Measurements from ENCODE around the gene NKX6-2. TPM values are rescaled to one million over a fixed set of nuclear protein-coding genes. Genes with fewer than 3 reads are reported as not detected.

The NKX6-2 gene
- total and polyA plus RNA-seq, 10 of the 15 experiments (the other 5 are each of a cell fraction or from before 2014, with no cell fraction given), result 0.45 to 1.8 TPM; not detected in 8

DNA sequence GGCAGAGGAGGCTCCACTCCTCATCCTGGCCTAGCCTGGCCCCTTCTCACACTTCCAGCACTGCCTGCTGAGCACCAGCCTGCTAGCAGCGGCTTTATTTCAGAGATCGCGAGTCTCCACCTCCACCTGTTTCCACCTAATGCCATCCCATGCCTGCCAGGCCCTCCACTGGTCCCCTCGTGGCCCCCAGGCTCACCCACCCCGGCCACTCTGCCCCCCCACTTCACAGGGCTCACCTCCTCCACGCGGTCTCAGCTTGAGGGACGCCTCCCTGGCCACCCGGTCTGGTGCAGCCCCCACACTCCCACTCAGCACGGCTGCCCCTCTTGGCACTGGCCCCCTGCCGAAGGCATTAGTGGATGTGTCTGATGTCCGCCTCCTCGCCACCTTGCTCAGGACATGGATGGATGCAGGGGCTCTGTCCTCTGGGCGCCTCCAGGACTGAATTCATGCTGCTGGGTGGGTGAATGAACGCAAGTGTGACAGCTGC is 3.8 kb upstream of the NKX6-2 start:
- H3K79me2 ChIP-seq (ENCODE audit: control insufficient read depth, insufficient read depth, low read length), result no peaks in the 10 kb centered on the region
- DNase-seq (ENCODE audit: low read depth, low spot score), result no peak
- H3K4me3 ChIP-seq, result no peak overlapping the region
- H3K27me3 ChIP-seq (replicated peaks in 1 of 2; ENCODE audit: control insufficient read depth in 2 of 2, insufficient read depth in 2 of 2, low read length in 1 of 2), result no peaks in the 10 kb centered on the region
- ATAC-seq, result no peak
- WGBS (ENCODE audit: insufficient coverage, insufficient replicate concordance, low lambda C conversion rate, missing lambda C conversion rate), result 46% methylated on average over 15 of the region's 15 CpGs
- ChIA-PET POLR2A (no interaction called here), SMC1A (ENCODE audit: uncharacterized antibody, unreplicated experiment) (no interaction called here), CTCF (no interaction called here), RAD21 (ENCODE audit: unreplicated experiment) (no interaction called here)
- H3K36me3 ChIP-seq (ENCODE audit: control insufficient read depth in 2 of 2, insufficient read depth in 2 of 2, low read length in 1 of 2), result no peaks in the 10 kb centered on the region
- H2AFZ ChIP-seq (ENCODE audit: control insufficient read depth, low read depth, low read length), result no peak overlapping the region
- no peaks in the 10 kb centered on the region for H3K4me1 ChIP-seq (ENCODE audit: control insufficient read depth, insufficient read depth, low read length)
- no peak overlapping the region for H3K4me2 ChIP-seq (ENCODE audit: control insufficient read depth, insufficient read depth)
- intact Hi-C loops (cut with micrococcal nuclease; ENCODE audit: unreplicated experiment), result no loop called here
- no peak for FAIRE-seq
- no peak overlapping the region for H3K9ac ChIP-seq (ENCODE audit: control insufficient read depth, insufficient read depth, low read length)
- H3K27ac ChIP-seq (ENCODE audit: control insufficient read depth, insufficient read depth), result no peak overlapping the region
- H4K20me1 ChIP-seq (ENCODE audit: control insufficient read depth, insufficient read depth), result no peaks in the 10 kb centered on the region
- no TSS peak for BruUV-seq (replicated peaks)
- no peak for TF ChIP-seq BCL3 (IDR thresholded peaks at IDR 0.05; ENCODE audit: borderline replicate concordance, insufficient read depth, low read depth, low read length, poor library complexity, severe bottlenecking)
- no peak for TF ChIP-seq NR2C1 (IDR thresholded peaks at IDR 0.05)
- in situ Hi-C loops (cut with MboI), result no loop called here
- H3K9me3 ChIP-seq (replicated peaks; ENCODE audit: control insufficient read depth, insufficient read depth, low read length), result no peaks in the 10 kb centered on the region; the same call in 2 of the 3 replicates

GRCh38 chr10:132788831-132789219 is 2.9 kb upstream of the NKX6-2 start:
- no peak overlapping the region for H3K4me3 ChIP-seq
- intact Hi-C loops (cut with micrococcal nuclease; ENCODE audit: unreplicated experiment), result no loop called here
- WGBS (ENCODE audit: insufficient coverage, insufficient replicate concordance, low lambda C conversion rate, missing lambda C conversion rate), result 16% methylated on average over 21 of the region's 30 CpGs
- no peak for ATAC-seq
- no TSS peak for BruUV-seq (replicated peaks)
- POLR2A ChIA-PET, result no interaction called here
- no peak overlapping the region for H3K4me2 ChIP-seq (ENCODE audit: control insufficient read depth, insufficient read depth)
- H4K20me1 ChIP-seq (ENCODE audit: control insufficient read depth, insufficient read depth), result no peaks in the 10 kb centered on the region
- H3K79me2 ChIP-seq (ENCODE audit: control insufficient read depth, insufficient read depth, low read length), result no peaks in the 10 kb centered on the region
- no peak overlapping the region for H2AFZ ChIP-seq (ENCODE audit: control insufficient read depth, low read depth, low read length)
- no peak for FAIRE-seq
- H3K27ac ChIP-seq (ENCODE audit: control insufficient read depth, insufficient read depth), result no peak overlapping the region
- no peaks in the 10 kb centered on the region; the same call in 2 of the 3 replicates for H3K9me3 ChIP-seq (replicated peaks; ENCODE audit: control insufficient read depth, insufficient read depth, low read length)
- H3K9ac ChIP-seq (ENCODE audit: control insufficient read depth, insufficient read depth, low read length), result no peak overlapping the region
- H3K36me3 ChIP-seq (ENCODE audit: control insufficient read depth in 2 of 2, insufficient read depth in 2 of 2, low read length in 1 of 2), result no peaks in the 10 kb centered on the region
- in situ Hi-C loops (cut with MboI), result no loop called here
- RAD21 ChIA-PET (ENCODE audit: unreplicated experiment), result no interaction called here
- CTCF ChIA-PET, result no interaction called here
- SMC1A ChIA-PET (ENCODE audit: uncharacterized antibody, unreplicated experiment), result no interaction called here
- no peaks in the 10 kb centered on the region for H3K27me3 ChIP-seq (replicated peaks in 1 of 2; ENCODE audit: control insufficient read depth in 2 of 2, insufficient read depth in 2 of 2, low read length in 1 of 2)
- no peak for DNase-seq (ENCODE audit: low read depth, low spot score)
- no peaks in the 10 kb centered on the region for H3K4me1 ChIP-seq (ENCODE audit: control insufficient read depth, insufficient read depth, low read length)
- TF ChIP-seq, protein P1, sequence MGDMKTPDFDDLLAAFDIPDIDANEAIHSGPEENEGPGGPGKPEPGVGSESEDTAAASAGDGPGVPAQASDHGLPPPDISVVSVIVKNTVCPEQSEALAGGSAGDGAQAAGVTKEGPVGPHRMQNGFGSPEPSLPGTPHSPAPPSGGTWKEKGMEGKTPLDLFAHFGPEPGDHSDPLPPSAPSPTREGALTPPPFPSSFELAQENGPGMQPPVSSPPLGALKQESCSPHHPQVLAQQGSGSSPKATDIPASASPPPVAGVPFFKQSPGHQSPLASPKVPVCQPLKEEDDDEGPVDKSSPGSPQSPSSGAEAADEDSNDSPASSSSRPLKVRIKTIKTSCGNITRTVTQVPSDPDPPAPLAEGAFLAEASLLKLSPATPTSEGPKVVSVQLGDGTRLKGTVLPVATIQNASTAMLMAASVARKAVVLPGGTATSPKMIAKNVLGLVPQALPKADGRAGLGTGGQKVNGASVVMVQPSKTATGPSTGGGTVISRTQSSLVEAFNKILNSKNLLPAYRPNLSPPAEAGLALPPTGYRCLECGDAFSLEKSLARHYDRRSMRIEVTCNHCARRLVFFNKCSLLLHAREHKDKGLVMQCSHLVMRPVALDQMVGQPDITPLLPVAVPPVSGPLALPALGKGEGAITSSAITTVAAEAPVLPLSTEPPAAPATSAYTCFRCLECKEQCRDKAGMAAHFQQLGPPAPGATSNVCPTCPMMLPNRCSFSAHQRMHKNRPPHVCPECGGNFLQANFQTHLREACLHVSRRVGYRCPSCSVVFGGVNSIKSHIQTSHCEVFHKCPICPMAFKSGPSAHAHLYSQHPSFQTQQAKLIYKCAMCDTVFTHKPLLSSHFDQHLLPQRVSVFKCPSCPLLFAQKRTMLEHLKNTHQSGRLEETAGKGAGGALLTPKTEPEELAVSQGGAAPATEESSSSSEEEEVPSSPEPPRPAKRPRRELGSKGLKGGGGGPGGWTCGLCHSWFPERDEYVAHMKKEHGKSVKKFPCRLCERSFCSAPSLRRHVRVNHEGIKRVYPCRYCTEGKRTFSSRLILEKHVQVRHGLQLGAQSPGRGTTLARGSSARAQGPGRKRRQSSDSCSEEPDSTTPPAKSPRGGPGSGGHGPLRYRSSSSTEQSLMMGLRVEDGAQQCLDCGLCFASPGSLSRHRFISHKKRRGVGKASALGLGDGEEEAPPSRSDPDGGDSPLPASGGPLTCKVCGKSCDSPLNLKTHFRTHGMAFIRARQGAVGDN (IDR thresholded peaks at IDR 0.05), result no peak
- no peak for TF ChIP-seq SRF (IDR thresholded peaks at IDR 0.05; ENCODE audit: low read depth in 2 of 2, low read length in 2 of 2)
- no peak for TF ChIP-seq POLR2AphosphoS5 (IDR thresholded peaks at IDR 0.05; ENCODE audit: low read length)
- no peak for TF ChIP-seq BCL3 (IDR thresholded peaks at IDR 0.05; ENCODE audit: borderline replicate concordance, insufficient read depth, low read depth, low read length, poor library complexity, severe bottlenecking)
- no peak for TF ChIP-seq MAX (IDR thresholded peaks at IDR 0.05; ENCODE audit: low read depth, low read length)
- TF ChIP-seq ZNF217 (IDR thresholded peaks at IDR 0.05), result no peak
- TF ChIP-seq FOXM1 (IDR thresholded peaks at IDR 0.05; ENCODE audit: low read depth, low read length), result no peak

All from GM12878 (cell line).